HCEC 1CT (cell line): ENCODE results near the gene KREMEN1.

Experiments
- DNase-seq: peaks from one replicate; pipeline ENCODE4 v3.0.0-alpha.2; 2017

The KREMEN1 gene

DNA sequence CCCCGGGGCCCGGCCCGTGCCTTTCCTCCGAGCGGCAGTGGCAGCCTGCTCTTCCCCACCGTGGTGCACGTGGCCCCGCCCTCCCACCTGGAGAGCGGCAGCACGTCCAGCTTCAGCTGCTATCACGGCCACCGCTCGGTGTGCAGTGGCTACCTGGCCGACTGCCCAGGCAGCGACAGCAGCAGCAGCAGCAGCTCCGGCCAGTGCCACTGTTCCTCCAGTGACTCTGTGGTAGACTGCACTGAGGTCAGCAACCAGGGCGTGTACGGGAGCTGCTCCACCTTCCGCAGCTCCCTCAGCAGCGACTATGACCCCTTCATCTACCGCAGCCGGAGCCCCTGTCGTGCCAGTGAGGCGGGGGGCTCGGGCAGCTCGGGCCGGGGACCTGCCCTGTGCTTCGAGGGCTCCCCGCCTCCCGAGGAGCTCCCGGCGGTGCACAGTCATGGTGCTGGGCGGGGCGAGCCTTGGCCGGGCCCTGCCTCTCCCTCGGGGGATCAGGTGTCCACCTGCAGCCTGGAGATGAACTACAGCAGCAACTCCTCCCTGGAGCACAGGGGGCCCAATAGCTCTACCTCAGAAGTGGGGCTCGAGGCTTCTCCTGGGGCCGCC is 23.1 kb upstream of the KREMEN1 start:
- DNase-seq = no peak

DNA sequence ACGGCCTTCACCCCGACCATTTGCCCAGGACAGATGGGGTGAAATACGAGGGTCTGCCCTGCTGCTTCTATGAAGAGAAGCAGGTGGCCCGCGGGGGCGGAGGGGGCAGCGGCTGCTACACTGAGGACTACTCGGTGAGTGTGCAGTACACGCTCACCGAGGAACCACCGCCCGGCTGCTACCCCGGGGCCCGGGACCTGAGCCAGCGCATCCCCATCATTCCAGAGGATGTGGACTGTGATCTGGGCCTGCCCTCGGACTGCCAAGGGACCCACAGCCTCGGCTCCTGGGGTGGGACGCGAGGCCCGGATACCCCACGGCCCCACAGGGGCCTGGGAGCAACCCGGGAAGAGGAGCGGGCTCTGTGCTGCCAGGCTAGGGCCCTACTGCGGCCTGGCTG is 22.4 kb upstream of the KREMEN1 start:
- DNase-seq = no peak

DNA sequence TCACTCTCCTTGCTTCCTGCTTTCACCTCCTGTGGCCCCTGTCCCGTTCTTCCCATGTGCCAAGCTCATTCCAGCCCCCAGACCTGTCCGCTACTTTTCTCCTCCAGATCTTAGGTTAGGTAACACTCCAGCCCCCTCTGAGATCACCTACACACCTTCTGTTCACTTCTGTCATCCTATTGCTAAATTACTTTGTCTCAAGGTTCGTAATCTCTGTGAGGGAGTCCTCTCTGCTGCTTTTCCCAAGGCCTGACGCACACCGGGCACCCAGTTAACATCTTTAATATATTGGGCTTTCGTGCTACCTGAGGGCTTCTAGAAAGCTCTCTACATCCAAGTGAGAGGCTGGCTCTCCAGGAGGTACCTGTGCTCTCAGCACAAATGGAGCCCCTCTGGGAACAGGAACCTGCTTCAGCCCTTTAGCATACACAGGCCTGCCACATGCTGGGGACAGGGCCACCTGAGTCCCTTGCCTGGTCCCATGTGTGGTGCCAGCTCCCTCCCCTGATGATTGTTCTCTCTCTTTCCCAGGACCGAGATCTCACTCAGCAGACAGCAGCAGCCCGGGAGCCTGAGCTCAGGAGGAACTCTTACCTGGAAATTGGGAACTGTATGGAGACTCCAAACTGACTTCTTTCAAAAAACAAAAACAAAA is 19.7 kb upstream of the KREMEN1 start:
- no peak for DNase-seq

DNA sequence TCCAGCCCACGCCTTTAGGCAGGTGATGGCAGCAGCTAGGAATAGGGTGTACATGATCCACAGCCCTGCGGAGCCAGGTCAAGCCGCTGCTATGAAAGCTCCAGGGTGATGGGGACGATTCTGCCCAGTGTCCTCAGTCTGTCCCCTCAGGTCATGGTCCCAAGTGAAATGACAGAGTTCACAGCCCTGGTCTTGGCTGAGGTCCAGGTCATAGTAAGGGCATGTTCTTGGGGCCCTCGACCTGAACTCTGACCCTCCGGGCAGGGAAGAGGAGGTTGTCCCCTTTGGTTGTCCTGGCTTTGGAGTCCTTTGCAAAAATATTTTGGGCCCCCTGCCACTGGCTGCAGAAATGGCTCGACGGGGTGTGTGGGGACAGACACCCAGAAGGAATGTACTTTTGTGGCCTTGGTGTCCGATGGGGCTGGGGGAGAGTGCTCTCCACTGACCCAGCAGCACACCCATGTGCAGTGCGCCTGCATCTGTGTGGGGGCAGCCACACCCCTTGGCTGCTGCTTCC is 18.5 kb upstream of the KREMEN1 start:
- no peak for DNase-seq

DNA sequence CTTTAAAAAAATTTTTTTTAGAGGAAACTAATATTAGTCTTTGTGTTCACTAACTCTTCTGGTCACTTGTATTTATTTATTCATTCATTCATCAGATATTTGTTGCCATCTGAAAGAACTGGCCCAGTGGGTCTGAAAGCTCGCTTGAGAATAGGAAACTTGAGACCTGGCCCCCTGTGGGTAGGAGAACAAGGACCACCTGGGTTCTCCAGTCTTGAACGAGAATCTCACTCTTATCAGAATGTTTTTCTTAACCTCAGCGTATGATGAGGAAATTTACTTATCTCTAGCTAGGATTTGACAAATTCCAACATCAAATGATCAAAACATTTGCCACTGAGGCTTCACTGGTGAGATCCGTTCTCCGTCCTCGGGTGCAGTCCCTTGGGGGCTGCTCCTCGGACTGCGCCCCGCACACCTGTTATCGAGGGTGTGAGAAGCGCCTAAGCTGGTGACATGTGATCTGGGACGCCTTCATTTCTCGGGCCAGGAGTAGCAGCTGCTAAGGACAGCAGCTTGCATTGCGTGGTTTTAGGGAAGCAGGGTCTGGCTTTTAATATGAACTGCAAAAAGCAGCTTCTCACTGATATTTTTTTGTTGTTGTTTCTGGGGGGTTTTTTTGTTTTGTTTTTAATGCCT is 17.5 kb upstream of the KREMEN1 start:
- no peak for DNase-seq

DNA sequence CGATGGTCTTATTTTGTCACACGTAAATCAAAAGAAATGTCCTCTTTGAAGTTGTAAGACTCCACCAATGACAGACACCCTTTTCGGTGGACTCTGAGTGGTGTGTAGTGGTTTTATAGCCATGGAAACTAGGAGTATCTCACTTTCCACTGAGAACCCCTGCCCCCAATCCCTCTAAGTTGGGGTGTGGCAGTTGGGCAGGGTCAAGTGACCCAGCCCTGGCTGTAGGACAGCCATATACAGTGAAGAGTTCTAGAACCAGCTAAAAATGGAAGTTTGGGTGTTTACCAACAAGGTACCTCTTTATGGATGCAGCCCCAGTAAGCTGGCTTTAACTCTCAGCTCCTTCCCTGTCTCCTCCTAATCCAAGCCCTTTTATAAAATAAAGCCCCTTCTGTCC is 16.4 kb upstream of the KREMEN1 start:
- no peak for DNase-seq

DNA sequence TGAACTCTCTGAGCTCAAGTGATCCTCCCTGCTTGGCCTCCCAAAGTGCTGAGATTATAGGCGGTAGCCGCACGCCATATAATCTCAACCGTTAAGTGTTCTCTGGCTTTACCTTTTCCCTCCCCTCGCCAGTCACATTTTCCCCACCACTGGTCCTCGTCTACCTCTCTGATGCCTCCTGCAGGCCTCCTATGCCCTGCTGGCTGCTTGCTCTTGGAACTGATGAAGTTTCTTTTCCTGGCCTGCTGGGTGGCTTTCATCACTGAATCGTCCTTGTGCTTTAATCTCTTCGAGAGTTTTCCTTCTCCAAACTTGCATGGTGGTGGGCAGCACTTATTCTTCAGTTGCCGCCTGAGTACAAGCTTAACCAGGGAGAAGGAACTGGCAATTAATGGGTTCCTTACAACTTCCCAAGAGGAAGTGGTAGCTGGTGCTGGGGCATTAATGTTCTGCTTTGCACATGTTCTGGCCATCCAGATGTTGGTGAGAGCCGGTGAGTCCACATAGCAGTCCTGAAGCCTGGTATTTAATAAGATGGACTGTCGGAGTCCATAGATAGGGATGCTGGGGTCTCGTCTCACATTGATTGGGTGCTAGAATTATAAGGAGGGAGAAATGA is 12.5 kb upstream of the KREMEN1 start:
- DNase-seq = no peak

DNA sequence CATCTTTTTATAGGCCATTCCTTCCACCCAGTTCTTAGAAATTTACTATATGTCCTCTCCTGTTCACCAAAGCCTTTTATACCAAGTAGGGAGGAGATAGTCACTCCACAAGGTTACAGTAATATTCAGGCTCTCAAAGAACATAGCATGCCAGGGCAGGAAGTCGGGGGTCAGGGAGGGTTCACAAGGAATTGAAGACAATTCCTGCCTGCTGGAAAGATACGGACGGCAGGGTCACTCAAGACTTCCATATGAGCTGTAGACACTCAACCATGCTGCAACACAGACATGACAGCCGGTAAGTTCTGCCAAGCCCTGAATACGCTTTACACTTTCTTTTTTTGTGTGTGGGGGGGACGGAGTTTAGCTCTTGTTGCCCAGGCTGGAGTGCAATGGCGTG is 11.9 kb upstream of the KREMEN1 start:
- DNase-seq = no peak

DNA sequence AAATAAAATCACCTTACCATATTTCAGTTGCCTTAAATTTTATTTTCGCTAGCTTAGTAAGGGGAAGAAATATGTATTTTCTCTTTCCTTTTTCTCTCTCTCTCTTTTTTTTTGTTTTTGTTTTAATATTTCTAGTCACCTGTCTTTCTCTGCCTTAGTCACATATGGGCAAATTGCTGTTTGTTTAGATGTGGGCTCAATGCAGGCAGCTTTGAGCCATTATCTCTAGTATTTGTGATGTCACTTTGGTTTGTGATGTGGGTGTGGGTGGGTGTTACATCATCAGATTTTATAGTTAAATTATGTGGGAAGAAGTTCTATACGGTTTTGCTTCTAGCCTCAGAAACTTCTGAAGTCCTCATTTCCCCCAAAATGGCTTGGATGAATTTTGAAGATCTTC is 11.1 kb upstream of the KREMEN1 start, which contains the start of gene C22orf31:
Gene C22orf31, minus strand, starts transcription at position 59 of the 400 bp plus-strand sequence. Its CDS starts 39 bp downstream, at position 20.
- no peak for DNase-seq

DNA sequence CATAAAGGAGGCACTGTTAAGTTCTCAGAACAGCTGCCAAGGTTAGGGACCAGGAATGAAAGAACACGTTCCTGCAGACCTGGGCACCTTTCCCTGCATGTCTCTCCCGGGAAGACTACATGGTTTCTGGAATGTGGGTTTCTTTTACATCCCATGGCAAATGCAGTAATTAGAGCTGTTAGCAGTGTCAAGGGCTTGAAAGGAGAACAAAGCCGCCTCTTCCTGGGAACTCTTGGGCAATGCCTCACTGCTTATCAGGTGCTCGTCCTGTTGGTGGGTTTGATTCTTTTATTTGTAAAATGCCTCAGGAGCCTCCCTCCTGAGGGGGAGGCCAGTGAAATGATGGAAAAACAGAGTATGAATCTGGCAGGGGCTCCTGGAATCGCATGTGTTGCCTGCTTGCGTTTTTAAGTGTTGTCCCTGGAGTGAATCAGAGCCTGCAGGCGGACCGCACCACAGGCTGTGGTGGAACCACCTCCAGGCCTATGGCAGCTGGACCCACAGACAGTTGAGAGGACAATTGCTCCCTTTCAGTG is 10.5 kb upstream of the KREMEN1 start:
- no peak for DNase-seq

DNA sequence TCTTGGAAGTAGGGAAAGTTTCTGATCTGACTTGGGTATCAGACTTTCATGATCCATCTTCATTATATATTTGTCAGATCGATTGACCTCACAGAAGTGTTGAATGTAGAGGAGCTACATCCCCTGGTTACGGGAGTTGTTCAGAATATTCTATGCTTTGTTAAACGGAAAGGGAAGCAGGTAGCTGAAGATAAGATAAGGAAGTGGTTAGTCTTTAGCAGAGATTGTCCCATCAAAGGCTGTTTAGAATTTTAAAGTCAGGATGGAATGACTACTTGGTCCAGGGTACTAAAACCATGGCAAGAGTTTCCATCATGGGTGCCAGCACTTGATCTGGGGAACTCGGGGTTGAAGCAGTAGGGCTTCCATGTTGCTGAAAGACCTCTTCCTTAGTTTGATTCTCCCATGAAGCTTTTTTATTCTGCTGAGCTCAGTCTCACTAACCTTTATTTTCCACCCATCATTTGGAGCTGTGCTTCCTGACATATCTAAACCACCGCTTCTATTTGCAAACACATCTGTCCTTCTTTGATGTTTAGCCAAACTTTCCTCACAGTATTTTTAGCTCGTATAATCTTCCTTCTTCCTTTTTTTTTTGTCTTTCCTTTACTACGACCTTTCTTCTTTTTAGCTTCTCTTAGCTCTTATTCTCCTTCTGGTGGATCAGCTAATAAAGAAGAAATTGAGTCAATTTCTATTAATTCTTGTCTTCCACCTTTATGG is 7.2 kb upstream of the KREMEN1 start:
- DNase-seq = no peak

DNA sequence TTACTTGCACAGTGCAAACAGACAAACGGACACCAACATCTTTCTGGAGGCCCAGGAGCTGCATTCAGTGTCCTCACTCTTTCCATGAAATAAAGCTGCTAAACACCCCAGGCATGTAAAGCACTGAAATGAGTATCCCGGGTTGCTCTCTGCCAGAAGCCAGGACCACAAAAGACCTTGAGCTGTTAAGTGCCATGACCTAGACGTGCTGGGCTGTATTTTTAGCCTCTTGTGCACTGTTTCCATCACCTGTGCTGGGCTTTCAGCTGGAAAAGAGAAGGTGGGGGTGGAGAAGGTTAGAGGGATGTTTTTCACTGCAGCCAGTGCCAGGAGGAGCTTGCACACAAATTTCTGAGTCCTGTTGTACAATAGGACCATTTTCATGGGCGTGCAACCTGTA is 3.4 kb upstream of the KREMEN1 start:
- DNase-seq = no peak

DNA sequence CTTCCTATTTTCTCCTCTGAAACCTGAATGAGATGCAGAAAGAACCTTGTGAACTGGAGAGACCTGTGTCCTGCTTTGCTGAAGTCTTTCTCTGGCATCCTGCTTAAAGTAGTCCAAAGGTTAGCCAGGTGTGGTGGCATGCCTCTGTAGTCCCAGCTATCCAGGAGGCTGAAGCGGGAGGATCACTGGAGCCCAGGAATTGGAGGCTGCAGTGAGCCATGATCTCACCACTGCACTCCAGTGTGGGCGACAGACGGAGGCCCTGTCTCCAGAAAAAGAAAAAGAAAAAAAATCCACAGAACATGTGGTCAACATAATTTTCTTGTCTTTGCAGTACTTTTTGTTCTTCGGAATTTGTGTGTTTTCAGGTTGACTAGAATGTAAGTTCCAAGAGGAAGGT is 2.3 kb upstream of the KREMEN1 start:
- no peak for DNase-seq

DNA sequence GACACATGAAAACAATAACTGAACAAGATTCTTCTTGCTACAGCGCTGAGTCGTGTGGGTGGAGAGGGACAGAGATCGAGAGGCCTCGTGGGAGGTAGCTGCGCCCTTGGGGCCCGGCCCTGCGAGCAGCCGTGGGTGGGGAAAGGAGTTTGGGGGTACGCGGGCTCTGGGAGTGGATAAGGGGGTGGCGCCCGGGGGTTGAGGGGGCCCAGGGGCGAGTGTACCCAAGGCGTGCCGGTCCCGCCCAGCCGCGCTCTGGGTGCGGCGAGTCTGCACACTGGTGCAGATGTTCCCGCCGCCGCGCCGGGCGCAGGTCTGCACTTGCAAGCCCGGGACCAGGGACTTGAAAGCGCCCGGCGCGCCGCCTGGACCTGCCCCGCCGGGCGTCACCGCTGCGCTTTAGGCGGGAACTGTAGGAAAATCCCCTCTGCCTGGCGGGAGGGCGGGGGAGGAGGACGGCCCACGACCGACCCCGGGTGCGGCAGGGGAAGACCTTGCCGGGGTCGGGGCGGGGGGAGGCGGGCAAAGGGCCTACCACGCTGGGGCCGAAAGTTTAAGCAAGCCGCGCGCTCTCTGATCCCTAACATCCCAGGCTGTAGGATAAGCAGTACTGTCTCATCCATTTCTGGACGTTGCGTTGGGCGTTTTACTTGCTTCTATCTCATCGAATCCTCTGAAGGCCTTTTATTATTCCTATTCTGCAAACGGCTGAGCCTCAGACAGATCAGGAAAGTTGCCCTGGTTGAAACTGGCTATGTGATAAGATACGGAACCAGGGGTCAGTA is 1.4 kb upstream of the KREMEN1 start:
- peak; percentile 25 for DNase-seq

DNA sequence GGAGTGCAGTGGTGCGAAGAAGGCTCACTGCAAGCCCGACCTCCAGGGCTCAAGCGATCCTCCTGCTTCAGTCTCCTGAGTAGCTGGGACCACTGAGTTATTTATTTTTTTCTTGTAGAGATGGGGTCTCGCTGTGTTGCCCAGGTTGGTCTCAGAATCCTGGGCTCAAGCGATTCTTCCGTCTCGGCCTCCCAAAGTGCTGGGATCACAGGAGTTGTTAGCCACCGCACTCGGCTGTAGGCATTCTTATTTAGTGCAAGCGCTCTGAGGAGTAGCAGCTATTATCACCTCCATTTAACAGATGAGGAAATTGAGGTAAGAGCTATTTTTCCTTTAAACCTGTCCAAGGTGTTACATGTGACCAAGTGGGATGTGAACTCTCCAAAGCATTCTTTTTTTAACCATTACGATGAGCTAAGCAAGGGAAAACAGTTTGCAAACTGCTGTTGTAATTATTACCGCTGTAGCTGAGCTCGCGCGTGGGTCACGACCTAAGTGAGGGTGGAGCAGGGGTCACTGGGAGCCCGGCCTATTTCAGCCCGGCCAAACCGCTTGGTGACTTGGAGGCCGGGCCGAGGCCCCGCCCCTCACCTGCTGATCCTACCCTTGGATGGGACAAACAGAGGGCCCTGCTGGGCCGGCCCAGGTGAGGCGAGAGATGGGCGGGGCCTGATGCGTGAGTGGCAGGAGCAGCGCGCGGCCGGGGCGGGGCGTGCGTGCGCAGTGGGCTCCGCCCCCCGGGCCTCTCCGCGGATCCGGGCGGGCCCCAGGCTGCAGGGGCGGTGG is 449 bp upstream of the KREMEN1 start:
- DNase-seq = peak; percentile 64

DNA sequence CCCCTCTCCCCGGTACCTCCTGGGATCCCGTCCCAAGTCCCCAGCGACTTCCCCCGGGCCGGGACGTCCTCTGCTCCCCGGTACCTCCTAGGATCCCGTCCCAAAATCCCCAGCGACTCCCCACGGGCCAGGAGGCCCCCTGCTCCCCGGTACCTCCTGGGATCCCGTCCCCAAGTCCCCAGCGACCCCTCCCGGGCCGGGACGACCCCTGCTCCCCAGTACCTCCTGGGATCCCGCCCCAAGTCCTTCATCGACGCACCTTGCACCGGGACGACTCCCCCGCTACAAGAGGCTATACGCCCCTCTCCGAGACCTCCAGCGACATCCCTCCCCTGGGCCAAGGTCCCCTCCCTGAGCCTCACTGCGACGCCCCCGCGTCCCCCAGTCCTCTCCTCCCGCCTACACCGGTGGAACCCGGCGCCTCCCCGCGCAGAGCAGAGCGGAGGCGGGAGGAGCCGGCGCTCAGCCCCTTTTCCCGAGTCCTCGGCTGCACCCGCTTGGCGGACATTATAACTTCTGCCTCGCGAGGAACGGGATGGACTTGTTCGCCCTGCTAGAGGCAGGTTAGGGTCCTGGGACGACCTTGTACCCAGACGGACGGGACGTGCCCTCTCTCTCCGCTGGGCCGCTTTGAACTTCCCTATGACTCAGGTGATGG is 912 bp downstream of the KREMEN1 start:
- DNase-seq = no peak

DNA sequence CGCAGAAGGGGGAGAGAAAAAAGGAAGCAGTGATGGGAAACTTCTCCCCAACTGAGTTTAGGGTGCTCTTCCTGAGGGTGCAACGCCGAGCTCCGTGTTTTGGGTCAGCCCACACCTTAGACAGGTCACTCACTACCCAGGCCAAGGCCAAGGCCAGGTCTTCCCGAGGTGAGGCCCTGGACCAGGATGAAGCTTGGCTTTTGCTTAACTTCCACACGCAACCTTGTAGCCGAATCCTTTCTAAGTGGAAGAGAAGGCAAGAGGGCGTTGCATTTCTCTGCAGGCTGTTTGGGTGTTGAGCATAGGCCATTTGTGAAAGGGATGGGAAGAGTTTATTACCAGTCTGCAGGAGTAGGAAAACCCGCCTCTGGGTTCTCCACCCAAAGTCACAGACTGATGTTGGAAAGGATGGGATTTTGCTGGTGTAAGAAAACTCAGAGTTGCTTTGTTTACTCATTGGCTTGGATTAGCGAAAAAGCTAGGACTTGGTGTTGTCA is 1.5 kb downstream of the KREMEN1 start:
- no peak for DNase-seq

DNA sequence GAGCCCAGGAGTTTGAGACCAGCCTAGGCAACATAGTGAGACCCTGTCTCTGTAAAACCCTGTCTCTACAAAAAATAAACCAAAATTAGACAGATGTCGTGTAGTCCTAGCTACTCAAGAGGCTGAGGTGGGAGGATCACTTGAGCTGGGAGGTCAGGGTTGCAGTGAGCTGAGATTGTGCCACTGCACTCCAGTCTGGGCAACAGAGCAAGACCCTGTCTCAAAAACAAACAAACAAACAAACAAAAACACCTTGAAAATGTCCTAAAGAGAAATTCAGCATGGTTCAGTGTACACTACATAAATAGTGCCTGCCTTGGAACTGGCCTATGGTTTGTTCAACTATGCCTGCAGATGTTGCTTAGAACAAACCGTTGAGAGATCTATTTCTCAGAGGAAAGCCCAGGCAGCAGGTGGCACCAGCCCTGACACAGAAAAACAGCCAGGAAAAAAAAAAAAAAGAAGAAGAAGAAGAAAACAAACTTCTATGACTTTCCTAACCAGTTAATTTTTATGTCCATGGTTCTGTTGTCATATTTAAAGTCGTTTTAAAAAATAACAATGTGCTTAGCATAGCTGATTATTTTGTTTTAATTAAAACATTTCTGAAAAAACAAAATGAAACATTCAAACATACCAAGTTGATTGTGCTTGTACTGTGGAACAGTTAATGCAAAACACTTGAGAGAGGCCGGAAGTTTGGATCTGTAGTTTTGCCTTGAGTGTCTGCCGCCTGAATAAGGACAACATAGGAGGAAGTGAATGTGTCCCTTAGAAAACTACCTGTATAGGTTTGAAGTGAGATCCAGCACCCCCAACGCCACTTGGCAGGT is 5.4 kb downstream of the KREMEN1 start:
- DNase-seq = no peak

DNA sequence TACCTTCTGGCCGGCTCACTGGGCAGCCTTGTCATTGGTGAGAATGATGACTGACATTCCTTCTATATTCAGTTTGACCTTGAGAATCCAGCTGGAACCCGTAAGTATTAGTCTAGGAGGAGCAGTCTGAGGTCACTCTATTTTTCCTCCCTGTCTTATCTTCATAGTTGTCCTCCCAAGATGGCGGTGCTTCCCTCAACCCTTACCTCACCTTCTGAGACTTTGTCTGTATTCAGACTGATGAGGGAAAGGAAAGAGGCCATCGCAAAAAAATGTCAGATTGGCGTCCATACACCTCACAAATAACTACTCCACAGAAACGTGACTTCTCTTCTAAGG is 6.0 kb downstream of the KREMEN1 start:
- DNase-seq = no peak
